Esophagus squamous epithelium (tissue), 5 donors: ENCODE data around the gene CARD8. TPM values are rescaled to one million over a fixed set of nuclear protein-coding genes. Genes with fewer than 3 reads are reported as not detected.
"Not testable (repeated sequence)": the region's sequence is repeated elsewhere in the genome, so short reads cannot be mapped to it uniquely, and the experiment has no call there.

Experiments used
- DNase-seq: peaks from one replicate; lab custom pipeline; 2025; lab: John Stamatoyannopoulos, UW
- H3K27ac ChIP-seq, 4 donors: fragments of 200-600 bp; sonication (generic); one replicate each; pipeline ENCODE4 v1.5.1; 2016 to 2019; ENCODE audit warnings: mild to moderate bottlenecking in 1 of 4
- H3K27me3 ChIP-seq, 4 donors: fragments of 200-600 bp; sonication (generic); 1 replicate in 3 of 4; 2 replicates in 1 of 4; pipeline versions ENCODE4 v1.5.1 to v1.6.0; 2017 to 2021; ENCODE audit warnings: antibody characterized with exemption in 1 of 4
- H3K36me3 ChIP-seq, 3 donors: fragments of 200-600 bp; sonication (generic); one replicate each; pipeline ENCODE4 v1.5.1; 2016 to 2019
- H3K4me1 ChIP-seq, 3 donors: fragments of 200-600 bp; sonication (generic); one replicate each; pipeline ENCODE4 v1.5.1; 2017 to 2019
- H3K4me3 ChIP-seq, 4 donors: fragments of 200-600 bp; sonication (generic); 1 replicate in 3 of 4; 2 replicates in 1 of 4; pipeline ENCODE4 v1.5.1; 2016 to 2019; ENCODE audit warnings: mild to moderate bottlenecking in 2 of 4, moderate library complexity in 1 of 4
- H3K9me3 ChIP-seq, 3 donors: fragments of 200-600 bp; sonication (generic); one replicate each; pipeline ENCODE4 v1.5.1; 2016 to 2019
- POLR2A ChIP-seq, 4 donors: fragments of 450-650 bp; IDR thresholded peaks; one replicate each; pipeline ENCODE4 v1.6.1; 2017; ENCODE audit warnings: antibody characterized with exemption in 4 of 4, mild to moderate bottlenecking in 4 of 4, moderate library complexity in 3 of 4
- WGBS, 2 donors: methylation state at CpG; one replicate each; pipeline ENCODE4 v1.1.5; 2018; 5-methylcytosine and 5-hydroxymethylcytosine counted together
- intact Hi-C: fragments of 100-400 bp; cut with DNase I; formaldehyde crosslinking; loops from one replicate; pipeline ENCODE4 v1.15.0; 2022
- total RNA-seq, 4 donors: library from RNA; depleted of rRNA; stranded (reverse); fragments of >200 nt; gene quantifications; one replicate each; pipeline ENCODE4 v1.1.0, GENCODE V29; 2016
- TF ChIP-seq, protein P1 (sequence below), 6 experiments: fragments of 450-650 bp in 4 of 6; fragments of 200-600 bp in 2 of 6; sonication (generic) in 2 of 6; IDR thresholded peaks; one replicate each; pipeline ENCODE4 v1.5.1; 2016 to 2019; ENCODE audit warnings: antibody characterized with exemption in 6 of 6, mild to moderate bottlenecking in 4 of 6, moderate library complexity in 4 of 6
- donor health status: DM: yes; HTN: yes; CAD: no.

The CARD8 gene
- total RNA-seq, 4 donors from 2014 or later = 9.7 to 21.9 (median 11.3) TPM

DNA sequence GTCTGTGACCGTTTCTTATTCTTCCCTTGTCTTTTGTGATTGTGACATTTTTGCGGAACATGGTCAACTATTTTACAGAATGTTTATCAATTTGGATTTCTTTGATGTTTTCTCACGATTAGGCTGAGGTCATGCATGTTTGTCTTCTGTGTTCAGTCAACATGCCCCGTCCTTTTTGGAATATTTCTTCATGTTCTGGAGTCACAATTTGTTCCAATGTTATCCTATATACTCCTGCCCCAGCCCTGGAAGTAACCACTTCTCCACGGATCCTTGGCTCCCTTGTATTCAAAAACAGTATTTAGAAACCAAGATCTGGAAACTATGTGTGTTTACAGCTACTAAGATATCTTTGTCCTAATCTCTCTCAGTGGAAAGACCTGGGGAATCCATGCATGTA lies 9.6 kb downstream of the CARD8 start:
- no peak overlapping the region for H3K27ac ChIP-seq
- intact Hi-C loops = no loop called here
- H3K36me3 ChIP-seq = peaks cover 0 to 40% (median 0%) of the 10 kb centered on the region in 3 donors
- TF ChIP-seq, protein P1, sequence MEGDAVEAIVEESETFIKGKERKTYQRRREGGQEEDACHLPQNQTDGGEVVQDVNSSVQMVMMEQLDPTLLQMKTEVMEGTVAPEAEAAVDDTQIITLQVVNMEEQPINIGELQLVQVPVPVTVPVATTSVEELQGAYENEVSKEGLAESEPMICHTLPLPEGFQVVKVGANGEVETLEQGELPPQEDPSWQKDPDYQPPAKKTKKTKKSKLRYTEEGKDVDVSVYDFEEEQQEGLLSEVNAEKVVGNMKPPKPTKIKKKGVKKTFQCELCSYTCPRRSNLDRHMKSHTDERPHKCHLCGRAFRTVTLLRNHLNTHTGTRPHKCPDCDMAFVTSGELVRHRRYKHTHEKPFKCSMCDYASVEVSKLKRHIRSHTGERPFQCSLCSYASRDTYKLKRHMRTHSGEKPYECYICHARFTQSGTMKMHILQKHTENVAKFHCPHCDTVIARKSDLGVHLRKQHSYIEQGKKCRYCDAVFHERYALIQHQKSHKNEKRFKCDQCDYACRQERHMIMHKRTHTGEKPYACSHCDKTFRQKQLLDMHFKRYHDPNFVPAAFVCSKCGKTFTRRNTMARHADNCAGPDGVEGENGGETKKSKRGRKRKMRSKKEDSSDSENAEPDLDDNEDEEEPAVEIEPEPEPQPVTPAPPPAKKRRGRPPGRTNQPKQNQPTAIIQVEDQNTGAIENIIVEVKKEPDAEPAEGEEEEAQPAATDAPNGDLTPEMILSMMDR (IDR thresholded peaks at IDR 0.05) = no peak
- TF ChIP-seq POLR2A (IDR thresholded peaks at IDR 0.05) = no peak
- no peaks in the 10 kb centered on the region for H3K9me3 ChIP-seq
- no peaks in the 10 kb centered on the region for H3K27me3 ChIP-seq
- H3K4me1 ChIP-seq = peaks cover 0 to 32% (median 5%) of the 10 kb centered on the region in 3 donors
- 79 to 84% methylated on average over 5 of the region's 5 CpGs for WGBS, 2 donors
- H3K4me3 ChIP-seq = no peak overlapping the region
- no peak for DNase-seq

DNA sequence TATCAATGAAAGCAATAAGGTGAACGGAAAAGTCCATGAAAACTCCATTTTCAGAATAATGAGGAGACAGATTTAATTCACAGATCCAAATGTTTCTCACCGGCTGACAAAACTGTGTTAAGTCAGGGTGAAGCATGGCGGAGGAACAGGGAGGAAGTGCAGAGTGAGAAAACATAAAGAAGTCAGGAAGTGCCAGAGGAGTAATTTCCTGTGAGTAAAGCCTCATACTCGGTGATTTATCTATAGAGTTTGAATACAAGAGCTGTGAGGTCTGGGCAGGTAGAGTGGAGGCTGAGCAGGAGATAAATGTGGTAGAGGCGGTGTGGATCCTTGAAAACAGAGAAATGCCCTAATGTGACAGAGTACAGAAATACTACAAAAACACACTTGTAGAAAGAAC lies 11.4 kb downstream of the CARD8 start:
- peaks cover 0 to 20% (median 0%) of the 10 kb centered on the region in 3 donors for H3K4me1 ChIP-seq
- H3K27ac ChIP-seq = peak overlapping the region in 2 of 4 donors; percentile 18 to 25
- peaks cover 0 to 58% (median 7%) of the 10 kb centered on the region in 3 donors for H3K36me3 ChIP-seq
- intact Hi-C loops = no loop called here
- no peaks in the 10 kb centered on the region for H3K9me3 ChIP-seq
- 50 to 53% methylated on average over 5 of the region's 5 CpGs for WGBS, 2 donors
- no peak overlapping the region for H3K4me3 ChIP-seq
- no peaks in the 10 kb centered on the region for H3K27me3 ChIP-seq
- TF ChIP-seq, protein P1 (IDR thresholded peaks at IDR 0.05) = no peak
- DNase-seq = no peak

DNA sequence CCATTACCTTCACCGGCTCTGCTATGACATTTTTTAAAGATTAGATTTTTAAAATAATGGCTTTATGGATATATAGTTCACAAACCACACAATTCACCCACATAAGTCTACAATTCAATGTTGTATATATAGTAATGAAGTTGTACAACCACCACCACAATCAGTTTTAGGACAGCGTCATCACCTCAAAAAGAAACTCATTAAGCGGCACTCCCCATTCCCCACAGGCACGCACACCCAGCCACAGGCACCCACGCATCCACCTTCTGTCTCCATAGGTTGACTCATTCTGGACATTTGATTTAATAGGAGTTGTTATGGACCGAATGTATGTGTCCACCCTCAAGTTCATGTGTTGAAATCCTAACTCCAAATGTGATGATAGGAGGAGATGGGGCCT lies 13.9 kb downstream of the CARD8 start:
- H3K27me3 ChIP-seq, H3K4me1 ChIP-seq, intact Hi-C loops, DNase-seq, H3K9me3 ChIP-seq, H3K27ac ChIP-seq, H3K4me3 ChIP-seq: not testable (repeated sequence)
- WGBS, 2 donors = 78 to 96% methylated on average over 6 of the region's 6 CpGs
- H3K36me3 ChIP-seq = peaks cover 0 to 50% (median 7%) of the 10 kb centered on the region in 3 donors

DNA sequence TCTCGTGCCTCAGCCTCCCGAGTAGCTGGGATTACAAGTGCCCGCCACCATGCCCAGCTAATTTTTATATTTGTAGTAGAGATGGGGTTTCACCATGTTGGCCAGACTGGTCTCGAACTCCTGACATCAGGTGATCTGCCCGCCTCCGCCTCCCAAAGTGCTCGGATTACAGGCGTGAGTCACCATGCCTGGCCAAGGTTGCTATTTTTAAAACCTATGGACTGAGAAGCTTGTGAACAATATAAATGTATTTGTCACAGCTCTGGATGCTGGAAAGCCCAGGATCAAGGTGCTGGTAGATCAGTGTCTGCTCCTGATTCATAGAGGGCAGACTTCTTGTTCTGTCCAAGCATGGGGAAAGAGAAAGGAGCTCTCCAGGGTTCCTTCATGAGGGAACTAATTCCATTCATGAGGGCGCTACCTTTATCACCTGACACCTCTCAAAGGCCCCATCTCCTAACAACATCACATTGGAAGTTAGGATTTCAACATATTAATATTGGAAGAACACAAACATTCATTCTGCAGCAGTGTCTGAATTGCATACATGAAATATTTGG lies 16.1 kb downstream of the CARD8 start:
- intact Hi-C loops = no loop called here
- Histone ChIP-seq H3K4me1 (peaks cover 0 to 4% (median 0%) of the 10 kb centered on the region in 3 donors), H3K4me3 (no peak overlapping the region), H3K27me3 (no peaks in the 10 kb centered on the region), H3K9me3 (no peaks in the 10 kb centered on the region), H3K36me3 (peaks cover 0 to 53% (median 7%) of the 10 kb centered on the region in 3 donors), H3K27ac (no peak overlapping the region)
- TF ChIP-seq, protein P1 (IDR thresholded peaks at IDR 0.05) = no peak
- no peak for TF ChIP-seq POLR2A (IDR thresholded peaks at IDR 0.05)
- WGBS, 2 donors = 60 to 89% methylated on average over 3 to 9 of the region's 9 CpGs
- DNase-seq = no peak

DNA sequence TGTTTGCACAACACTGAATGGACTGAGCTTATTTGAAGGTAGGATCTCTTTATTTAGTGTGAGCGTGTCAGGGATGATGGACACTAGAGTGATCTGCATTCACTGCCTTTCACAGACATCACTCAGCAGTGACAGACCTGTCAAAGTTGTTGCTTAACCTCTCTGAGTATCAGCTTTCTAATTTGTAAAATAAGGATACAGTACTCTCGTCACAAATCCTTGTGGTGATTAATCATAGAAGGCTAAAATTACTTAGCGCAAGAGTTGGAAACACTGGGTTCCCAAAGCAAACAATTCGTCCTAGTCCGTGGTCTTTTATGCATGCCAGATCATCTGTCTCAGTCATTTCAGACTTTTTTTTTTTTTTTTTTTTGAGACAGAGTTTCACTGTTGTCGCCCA lies 16.6 kb downstream of the CARD8 start:
- H3K4me1 ChIP-seq = no peaks in the 10 kb centered on the region
- H3K4me3 ChIP-seq = no peak overlapping the region
- no peak for TF ChIP-seq POLR2A (IDR thresholded peaks at IDR 0.05)
- TF ChIP-seq, protein P1 (IDR thresholded peaks at IDR 0.05) = no peak
- H3K27ac ChIP-seq = no peak overlapping the region
- H3K36me3 ChIP-seq = peaks cover 0 to 57% (median 7%) of the 10 kb centered on the region in 3 donors
- 76 to 82% methylated on average over 6 of the region's 6 CpGs for WGBS, 2 donors
- H3K9me3 ChIP-seq = no peaks in the 10 kb centered on the region
- no peaks in the 10 kb centered on the region for H3K27me3 ChIP-seq
- intact Hi-C loops = no loop called here
- DNase-seq = no peak
